G401 (cell line): ENCODE measurements around the gene SCAMP2. TPM values are rescaled to one million over a fixed set of nuclear protein-coding genes. Genes with fewer than 3 reads are reported as not detected.
"Not testable (repeated sequence)": the region's sequence is repeated elsewhere in the genome, so short reads cannot be mapped to it uniquely, and the experiment has no call there.

Experiments
- DNase-seq: peaks from one replicate; pipeline ENCODE4 v3.0.0-alpha.2; 2015; ENCODE audit warnings: low spot score
- in situ Hi-C: cut with HindIII; loops from 2 replicates; pipeline ENCODE4 v1.10.0; 2016; ENCODE audit warnings: low sequenced_read_pairs, mixed read lengths
- total RNA-seq: library from RNA; depleted of rRNA; stranded (reverse); fragments of >200 nt; shearing (Covaris generic); gene quantifications from 2 replicates; pipeline ENCODE4 v1.2.3, GENCODE V29; 2014

SCAMP2 gene
- total RNA-seq, 1 experiment from 2014 or later: 13.2 TPM

GRCh38 chr15:74892931-74893330, 19.8 kb upstream of the SCAMP2 start:
- in situ Hi-C loops: no loop called here
- DNase-seq: no peak

GRCh38 chr15:74892313-74892712, 19.1 kb upstream of the SCAMP2 start:
- no peak for DNase-seq
- in situ Hi-C loops: no loop called here

GRCh38 chr15:74891469-74891868, 18.3 kb upstream of the SCAMP2 start:
- DNase-seq: no peak
- in situ Hi-C loops: no loop called here

DNA sequence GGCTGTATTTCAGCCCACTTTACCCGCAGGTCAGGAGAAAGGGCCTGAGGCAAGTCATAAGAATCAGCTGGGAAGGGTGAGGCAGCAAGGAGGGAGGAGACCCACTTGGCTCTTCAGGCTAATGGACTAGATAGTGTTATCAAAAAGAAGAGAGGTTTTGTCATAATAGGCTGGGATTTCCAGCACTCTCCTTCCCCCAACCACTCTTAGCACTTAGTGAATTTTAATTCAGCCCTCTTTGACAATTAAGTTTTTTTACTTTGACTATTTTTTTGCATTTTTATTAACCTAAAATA, 17.4 kb upstream of the SCAMP2 start:
- no peak for DNase-seq
- in situ Hi-C loops: no loop called here

GRCh38 chr15:74889883-74890664, 16.9 kb upstream of the SCAMP2 start, which contains the start of gene MPI:
Gene MPI (plus strand): TSS chr15:74890042. CDS start chr15:74890074, 32 bp downstream.
- in situ Hi-C loops: no loop called here
- peak; percentile 90 for DNase-seq

- peak; percentile 76 for DNase-seq
- in situ Hi-C loops: no loop called here
Observed at GRCh38 chr15:74889390-74889882, 16.3 kb upstream of the SCAMP2 start.

DNA sequence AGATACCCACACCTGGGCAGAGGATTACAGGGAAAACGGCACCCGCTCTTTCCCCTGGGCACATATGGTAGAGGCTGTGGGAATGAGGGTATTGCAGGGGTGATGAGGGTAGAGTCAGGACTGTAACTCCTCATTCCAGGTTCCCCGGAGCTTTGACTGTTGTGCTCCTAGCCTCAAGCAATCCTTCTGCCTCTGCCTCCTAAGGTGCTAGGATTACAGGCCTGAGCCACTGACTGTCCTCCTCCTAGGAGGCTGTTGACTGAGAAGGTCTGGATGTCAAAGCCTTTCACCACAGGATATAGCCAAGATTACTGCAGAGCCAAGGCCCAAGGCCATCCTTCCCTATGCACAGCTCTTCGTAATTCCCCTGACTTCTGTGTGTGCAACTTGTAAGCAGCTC, 15.6 kb upstream of the SCAMP2 start:
- DNase-seq: no peak
- in situ Hi-C loops: no loop called here

GRCh38 chr15:74887537-74888193, 14.5 kb upstream of the SCAMP2 start:
- in situ Hi-C loops, DNase-seq: not testable (repeated sequence)

DNA sequence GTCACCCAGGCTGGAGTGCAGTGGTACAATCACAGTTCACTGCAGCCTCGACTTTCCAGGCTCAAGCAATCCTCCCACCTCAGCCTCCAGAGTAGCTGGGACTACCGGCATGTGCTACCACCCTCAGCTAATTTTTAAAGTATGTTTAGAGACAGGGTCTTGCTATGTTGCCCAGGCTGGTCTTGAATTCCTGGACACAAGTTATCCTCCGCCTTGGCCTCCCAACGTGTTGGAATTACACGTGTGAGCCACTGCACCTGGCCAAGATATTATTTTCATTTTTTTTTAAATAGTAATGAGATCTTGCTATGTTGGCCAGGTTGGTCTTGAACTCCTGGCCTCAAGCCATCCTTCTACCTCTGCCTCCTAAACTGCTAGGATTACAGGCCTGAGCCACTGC, 12.3 kb upstream of the SCAMP2 start:
- no peak for DNase-seq
- in situ Hi-C loops: no loop called here

DNA sequence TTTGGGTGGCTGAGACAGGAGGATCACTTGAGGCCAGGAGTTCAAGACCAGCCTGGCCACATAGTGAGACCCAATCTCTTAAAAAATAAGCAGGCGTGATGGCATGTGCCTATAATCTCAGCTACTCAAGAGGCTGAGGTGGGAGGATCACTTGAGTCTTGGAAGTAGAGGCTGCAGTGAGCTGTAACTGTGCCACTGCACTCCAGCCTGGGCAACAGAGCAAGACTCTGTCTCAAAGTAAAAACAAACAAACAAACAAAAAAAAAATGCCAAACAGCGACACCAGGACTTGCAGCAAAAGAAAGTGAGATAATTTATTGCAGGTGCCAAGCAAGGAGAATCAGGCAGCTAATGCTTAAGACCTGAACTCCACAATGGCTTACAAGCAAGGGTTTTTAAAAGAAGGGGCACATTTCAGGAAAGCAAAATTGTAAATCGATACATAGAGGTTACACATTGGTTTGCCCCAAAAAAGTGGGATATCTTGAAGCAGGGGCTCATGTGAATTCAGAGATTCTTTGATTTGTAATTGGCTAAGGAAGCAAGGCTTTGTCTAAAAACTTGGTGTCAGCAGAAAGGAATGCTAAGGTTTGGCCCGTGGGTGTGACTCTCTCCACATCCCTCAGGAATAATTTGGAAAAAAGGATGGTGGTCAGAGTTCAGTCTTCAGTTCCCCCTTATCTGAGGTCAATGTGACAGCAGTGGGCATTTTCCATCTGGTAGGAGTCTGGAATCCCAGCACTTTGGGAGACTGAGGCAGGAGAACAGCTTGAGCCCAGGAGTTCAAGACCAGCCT, 11.5 kb upstream of the SCAMP2 start:
- in situ Hi-C loops: no loop called here
- no peak for DNase-seq

GRCh38 chr15:74882528-74882927, 9.4 kb upstream of the SCAMP2 start:
- in situ Hi-C loops: no loop called here
- no peak for DNase-seq

DNA sequence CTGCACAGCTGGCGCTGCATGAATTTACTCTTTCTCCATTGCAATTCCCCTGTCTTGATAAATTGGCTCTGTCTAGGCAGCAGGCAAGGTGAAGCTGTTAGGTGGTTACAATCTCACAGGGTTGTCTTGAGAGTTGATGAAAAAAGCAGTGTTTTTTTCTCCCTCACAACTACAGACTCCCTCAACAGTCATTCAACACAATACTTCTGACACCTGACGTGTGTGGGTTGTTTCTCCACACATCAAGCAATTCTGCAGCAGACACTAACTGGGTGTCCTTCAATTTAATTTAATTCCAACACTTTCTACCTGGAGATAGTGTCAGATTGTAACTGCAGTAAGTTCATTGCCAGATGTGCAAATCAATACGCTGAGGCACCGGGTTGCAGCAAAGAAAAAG, 5.1 kb upstream of the SCAMP2 start:
- DNase-seq: no peak
- in situ Hi-C loops: no loop called here

DNA sequence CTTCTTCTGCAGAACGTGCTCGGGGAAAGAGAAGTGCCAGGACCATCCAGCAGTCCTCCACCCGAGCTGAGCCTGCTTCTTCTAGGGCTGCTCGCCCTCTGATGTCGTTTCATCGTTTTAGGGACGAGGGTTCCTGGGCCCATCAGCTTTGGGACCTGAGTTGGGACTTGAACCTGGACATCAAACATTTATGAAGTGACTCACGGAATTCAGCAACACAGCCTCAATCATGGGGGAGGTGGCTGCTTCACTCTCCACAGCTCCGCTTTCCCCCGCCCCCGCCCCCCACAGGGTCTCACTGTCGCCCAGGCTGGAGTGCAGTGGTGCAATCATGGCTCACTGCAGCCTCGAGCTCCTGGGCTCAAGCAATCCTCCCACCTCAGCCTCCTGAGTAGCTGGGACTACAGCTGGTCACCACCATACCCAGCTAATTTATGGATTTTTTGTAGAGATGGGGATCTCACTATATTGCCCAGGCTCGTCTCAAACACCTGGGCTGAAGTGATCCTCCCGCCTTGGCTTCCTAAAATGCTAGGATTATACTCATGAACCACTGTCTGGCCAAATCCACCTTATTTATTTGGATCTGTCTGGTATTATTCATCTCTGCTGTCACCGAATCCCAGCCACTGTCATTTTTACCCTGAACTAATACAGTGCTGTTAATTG, 725 bp upstream of the SCAMP2 start:
- no peak for DNase-seq
- in situ Hi-C loops: no loop called here

DNA sequence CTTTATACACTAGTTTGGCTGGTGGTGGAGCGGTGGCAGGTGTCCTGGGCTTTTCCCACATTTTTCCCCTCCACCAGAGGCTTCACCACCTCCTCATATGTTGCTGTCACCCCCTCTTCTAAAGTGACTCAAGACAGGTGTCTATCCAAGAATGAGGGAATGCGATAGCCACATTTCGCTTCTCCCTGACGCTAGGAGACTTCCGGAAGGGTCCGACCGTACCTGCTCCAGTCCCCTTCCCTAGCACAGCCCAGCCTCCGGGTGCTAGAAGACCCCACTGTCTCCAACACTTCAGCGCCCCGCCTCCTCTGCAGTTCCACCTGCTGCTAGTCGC, 496 bp downstream of the SCAMP2 start:
- in situ Hi-C loops: no loop called here
- no peak for DNase-seq

DNA sequence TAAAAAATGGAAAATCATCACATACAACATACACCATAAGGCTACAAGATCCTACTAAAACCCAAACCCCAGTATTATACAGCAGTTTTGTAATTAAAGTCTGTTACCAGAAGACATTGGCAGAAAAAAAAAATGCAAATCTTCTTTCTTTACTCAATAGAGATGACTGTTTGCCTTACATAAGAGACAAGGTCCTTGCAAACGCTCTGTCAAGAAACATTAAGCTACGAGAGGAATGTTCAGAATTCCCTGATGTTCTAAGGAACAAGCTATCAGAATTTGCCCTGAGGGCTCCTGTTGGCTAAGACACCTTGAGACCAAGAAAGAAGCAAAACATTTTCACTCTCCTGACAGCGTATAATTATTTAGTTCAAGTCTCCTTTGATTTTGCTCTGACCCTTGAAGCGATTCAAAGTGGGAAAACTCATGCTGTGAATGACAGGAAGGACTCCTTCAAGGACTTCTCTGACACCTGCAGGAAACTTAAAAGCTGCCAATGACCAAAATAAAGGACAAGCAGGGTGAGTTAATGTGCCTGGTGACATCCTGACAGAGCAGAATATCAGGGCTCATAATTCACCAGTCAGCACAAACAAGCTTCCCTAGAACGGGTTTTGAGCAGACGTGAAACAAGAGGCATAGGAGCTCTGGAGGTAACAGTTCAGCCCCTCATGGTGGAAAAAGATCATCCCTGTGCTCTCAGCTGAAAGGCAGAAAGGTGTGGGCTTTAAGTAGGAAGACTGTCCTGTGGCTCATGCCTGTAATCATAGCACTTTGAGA, 2.5 kb downstream of the SCAMP2 start:
- DNase-seq: no peak
- in situ Hi-C loops: no loop called here

GRCh38 chr15:74869726-74870407, 3.3 kb downstream of the SCAMP2 start:
- in situ Hi-C loops: no loop called here
- DNase-seq: peak; percentile 11

DNA sequence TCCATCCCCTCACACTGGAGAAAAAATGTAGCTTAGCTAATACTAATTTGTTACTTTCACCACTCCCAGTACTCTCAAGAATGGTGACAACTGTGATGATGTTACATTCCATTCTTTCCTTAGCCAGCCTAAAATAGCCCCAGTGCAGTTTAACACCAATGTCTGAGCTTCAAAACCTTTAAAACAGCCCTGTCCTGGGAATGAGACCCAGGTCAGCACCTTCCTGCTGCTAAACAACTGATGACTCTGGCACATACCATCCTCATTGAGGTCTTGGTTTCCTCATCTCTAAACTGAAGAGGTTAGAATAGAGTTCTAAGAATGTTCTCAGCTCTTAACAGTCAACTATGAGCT, 3.8 kb downstream of the SCAMP2 start:
- no peak for DNase-seq
- in situ Hi-C loops: no loop called here

- in situ Hi-C loops: no loop called here
- no peak for DNase-seq
Observed at GRCh38 chr15:74868059-74868458, 5.1 kb downstream of the SCAMP2 start.
